ENCODE results near the gene SPC24.
"Not testable (repeated sequence)": the region's sequence is repeated elsewhere in the genome, so short reads cannot be mapped to it uniquely, and the experiment has no call there.

SPC24 gene

GRCh38 chr19:11121963-11122362 is 33.6 kb downstream of the SPC24 start:
- not testable (repeated sequence) for DNase-seq

DNA sequence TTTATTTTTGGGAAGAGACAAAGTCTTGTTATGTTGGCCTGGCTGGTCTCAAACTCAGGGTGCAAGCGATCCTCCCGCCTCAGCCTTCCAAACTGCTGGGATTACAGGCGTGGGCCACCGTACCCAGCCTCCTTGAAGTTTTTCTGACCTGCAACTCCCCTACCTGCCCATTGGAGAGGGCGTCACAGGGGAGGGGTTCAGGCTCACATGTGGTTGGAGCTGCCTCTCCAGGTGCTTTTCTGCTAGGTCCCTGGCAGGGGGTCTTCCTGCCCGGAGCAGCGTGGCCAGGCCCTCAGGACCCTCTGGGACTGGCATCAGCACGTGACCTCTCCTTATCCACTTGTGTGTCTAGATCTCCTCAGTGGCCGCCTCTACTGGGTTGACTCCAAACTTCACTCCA is 39.1 kb downstream of the SPC24 start:
- no peak for DNase-seq

DNA sequence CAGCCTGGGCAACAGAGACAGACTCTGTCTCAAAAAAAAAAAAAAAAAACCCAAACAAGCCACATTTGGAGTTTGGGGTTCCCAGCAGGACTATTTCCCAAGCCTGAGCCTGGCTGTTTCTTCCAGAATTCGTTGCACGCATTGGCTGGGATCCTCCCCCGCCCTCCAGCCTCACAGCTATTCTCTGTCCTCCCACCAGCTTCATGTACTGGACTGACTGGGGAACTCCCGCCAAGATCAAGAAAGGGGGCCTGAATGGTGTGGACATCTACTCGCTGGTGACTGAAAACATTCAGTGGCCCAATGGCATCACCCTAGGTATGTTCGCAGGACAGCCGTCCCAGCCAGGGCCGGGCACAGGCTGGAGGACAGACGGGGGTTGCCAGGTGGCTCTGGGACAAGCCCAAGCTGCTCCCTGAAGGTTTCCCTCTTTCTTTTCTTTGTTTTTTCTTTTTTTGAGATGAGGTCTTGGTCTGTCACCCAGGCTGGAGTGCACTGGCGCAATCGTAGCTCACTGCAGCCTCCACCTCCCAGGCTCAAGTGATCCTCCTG is 39.6 kb downstream of the SPC24 start:
- DNase-seq = no peak

- no peak for DNase-seq
Measured at GRCh38 chr19:11115042-11115441, 40.5 kb downstream of the SPC24 start.

- no peak for DNase-seq
Measured at GRCh38 chr19:11113140-11113708, 42.4 kb downstream of the SPC24 start.

DNA sequence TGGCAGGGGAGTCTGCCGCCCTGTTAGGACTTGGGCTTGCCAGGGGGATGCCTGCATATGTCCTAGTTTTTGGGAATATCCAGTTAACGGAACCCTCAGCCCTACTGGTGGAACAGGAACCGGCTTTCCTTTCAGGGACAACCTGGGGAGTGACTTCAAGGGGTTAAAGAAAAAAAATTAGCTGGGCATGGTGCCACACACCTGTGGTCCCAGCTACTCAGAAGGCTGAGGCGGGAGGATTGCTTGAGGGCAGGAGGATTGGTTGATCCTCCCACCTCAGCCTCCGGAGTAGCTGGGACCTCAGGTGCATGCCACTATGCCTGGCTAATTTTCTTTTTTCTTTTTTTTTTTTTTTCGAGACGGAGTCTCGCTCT is 43.8 kb downstream of the SPC24 start:
- no peak for DNase-seq

DNA sequence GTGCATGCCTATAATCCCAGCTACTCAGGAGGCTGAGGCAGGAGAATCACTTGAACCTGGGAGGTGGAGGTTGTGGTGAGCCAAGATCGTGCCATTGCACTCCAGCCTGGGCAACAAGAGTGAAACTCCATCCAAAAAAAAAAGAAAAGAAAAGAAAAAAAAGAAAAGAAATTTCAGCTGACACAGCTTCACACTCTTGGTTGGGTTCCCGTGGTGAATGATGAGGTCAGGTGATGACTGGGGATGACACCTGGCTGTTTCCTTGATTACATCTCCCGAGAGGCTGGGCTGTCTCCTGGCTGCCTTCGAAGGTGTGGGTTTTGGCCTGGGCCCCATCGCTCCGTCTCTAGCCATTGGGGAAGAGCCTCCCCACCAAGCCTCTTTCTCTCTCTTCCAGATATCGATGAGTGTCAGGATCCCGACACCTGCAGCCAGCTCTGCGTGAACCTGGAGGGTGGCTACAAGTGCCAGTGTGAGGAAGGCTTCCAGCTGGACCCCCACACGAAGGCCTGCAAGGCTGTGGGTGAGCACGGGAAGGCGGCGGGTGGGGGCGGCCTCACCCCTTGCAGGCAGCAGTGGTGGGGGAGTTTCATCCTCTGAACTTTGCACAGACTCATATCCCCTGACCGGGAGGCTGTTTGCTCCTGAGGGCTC is 44.3 kb downstream of the SPC24 start:
- no peak for DNase-seq

GRCh38 chr19:11108746-11109145 is 46.8 kb downstream of the SPC24 start:
- DNase-seq = no peak

DNA sequence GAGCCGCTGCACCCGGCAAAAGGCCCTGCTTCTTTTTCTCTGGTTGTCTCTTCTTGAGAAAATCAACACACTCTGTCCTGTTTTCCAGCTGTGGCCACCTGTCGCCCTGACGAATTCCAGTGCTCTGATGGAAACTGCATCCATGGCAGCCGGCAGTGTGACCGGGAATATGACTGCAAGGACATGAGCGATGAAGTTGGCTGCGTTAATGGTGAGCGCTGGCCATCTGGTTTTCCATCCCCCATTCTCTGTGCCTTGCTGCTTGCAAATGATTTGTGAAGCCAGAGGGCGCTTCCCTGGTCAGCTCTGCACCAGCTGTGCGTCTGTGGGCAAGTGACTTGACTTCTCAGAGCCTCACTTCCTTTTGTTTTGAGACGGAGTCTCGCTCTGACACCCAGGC is 49.1 kb downstream of the SPC24 start:
- no peak for DNase-seq

- no peak for DNase-seq
Measured at GRCh38 chr19:11105014-11105636, 50.5 kb downstream of the SPC24 start.

DNA sequence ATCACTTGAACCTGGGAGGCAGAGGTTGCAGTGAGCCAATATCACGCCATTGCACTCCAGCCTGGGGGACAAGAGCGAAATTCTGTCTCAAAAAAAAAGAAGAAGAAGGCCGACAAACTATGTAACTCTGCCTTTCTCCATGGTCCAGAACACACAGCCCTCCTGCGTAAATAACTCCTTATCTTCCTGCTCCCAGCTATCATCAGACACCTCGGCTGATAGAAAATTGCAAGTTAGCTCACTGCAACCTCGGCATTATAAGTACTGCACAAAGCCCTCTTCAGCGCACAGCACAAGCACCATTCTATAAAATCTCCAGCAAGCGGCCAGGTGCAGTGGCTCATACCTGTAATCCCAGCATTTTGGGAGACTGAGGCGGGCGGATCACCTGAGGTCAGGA is 51.9 kb downstream of the SPC24 start:
- not testable (repeated sequence) for DNase-seq

- no peak for DNase-seq
Measured at GRCh38 chr19:11102944-11103343, 52.6 kb downstream of the SPC24 start.

- DNase-seq = no peak
Measured at GRCh38 chr19:11101057-11101456, 54.5 kb downstream of the SPC24 start.

DNA sequence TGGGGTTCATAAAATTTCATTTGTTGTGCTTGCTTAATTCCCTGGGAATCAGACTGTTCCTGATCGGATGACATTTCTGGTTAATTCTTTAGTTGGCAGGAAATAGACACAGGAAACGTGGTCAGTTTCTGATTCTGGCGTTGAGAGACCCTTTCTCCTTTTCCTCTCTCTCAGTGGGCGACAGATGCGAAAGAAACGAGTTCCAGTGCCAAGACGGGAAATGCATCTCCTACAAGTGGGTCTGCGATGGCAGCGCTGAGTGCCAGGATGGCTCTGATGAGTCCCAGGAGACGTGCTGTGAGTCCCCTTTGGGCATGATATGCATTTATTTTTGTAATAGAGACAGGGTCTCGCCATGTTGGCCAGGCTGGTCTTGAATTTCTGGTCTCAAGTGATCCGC is 55.5 kb downstream of the SPC24 start:
- no peak for DNase-seq

- no peak for DNase-seq
Measured at GRCh38 chr19:11098861-11099260, 56.7 kb downstream of the SPC24 start.

GRCh38 chr19:11098327-11098726 is 57.3 kb downstream of the SPC24 start:
- no peak for DNase-seq

DNA sequence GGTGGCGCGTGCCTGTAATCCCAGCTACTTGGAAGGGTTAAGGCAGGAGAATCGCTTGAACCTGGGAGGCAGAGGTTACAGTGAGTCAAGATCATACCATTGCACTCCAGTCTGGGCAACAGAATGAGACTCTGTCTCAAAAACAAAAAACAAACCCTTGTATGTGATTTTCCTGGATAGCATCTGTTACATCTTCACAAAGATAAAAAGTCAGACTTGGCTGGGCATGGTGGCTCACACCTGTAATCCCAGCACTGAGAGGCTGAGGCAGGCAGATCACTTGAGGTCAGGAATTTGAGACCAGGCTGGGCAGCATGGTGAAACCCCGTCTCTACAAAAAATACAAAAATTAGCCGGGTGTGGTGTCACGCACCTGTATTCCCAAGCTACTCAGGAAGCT is 58.2 kb downstream of the SPC24 start:
- DNase-seq = not testable (repeated sequence)

- DNase-seq = no peak
Measured at GRCh38 chr19:11096210-11096841, 59.3 kb downstream of the SPC24 start.

Data from stimulated activated CD4-positive, alpha-beta T cell treated with anti-CD3 and anti-CD28 coated beads, Interleukin-1b, Interleukin-23, amount 100 ng/mL, for 48 hours (primary cell).